ENCODE data around the gene ZNF180. TPM values are rescaled to one million over a fixed set of nuclear protein-coding genes. Genes with fewer than 3 reads are reported as not detected.
A peak's percentile ranks its signal among the peaks of the same experiment; 100 is the strongest.

ZNF180 gene
- total RNA-seq, 1 experiment from 2014 or later = 4.4 TPM

GRCh38 chr19:44532819-44533218, 32.5 kb upstream of the ZNF180 start:
- no peak for DNase-seq (ENCODE audit: unreplicated experiment)
- Mint-ChIP-seq H3K9me3 (ENCODE audit: unreplicated experiment) (peaks cover 10% of the 10 kb centered on the region), H3K36me3 (ENCODE audit: insufficient read depth, unreplicated experiment) (no peaks in the 10 kb centered on the region), H3K4me3 (ENCODE audit: unreplicated experiment) (no peak overlapping the region), H3K4me1 (ENCODE audit: insufficient read depth, unreplicated experiment) (no peaks in the 10 kb centered on the region), H3K27ac (ENCODE audit: low read depth, unreplicated experiment) (no peak overlapping the region), H3K27me3 (ENCODE audit: insufficient read depth, unreplicated experiment) (peaks cover 55% of the 10 kb centered on the region)
- intact Hi-C loops (cut with micrococcal nuclease) = no loop called here
- ChIA-PET POLR2A (no interaction called here), CTCF (interaction anchor here (0.7 kb wide), 1 partner anchor 781 kb away, joined by 3 read pairs; no protein-coding TSS in a partner anchor)
- no TSS peak for BruUV-seq (replicated peaks)
- no peak for TF ChIP-seq CTCF (IDR thresholded peaks at IDR 0.05; ENCODE audit: unreplicated experiment)

- Mint-ChIP-seq H3K9me3 (ENCODE audit: unreplicated experiment) (peaks cover 13% of the 10 kb centered on the region), H3K36me3 (ENCODE audit: insufficient read depth, unreplicated experiment) (no peaks in the 10 kb centered on the region), H3K4me3 (ENCODE audit: unreplicated experiment) (no peak overlapping the region), H3K27me3 (ENCODE audit: insufficient read depth, unreplicated experiment) (peaks cover 59% of the 10 kb centered on the region), H3K27ac (ENCODE audit: low read depth, unreplicated experiment) (no peak overlapping the region), H3K4me1 (ENCODE audit: insufficient read depth, unreplicated experiment) (no peaks in the 10 kb centered on the region)
- DNase-seq (ENCODE audit: unreplicated experiment) = peak; percentile 24
- TF ChIP-seq CTCF (IDR thresholded peaks at IDR 0.05; ENCODE audit: unreplicated experiment) = no peak
- ChIA-PET POLR2A (interaction anchor here (0.7 kb wide), 1 partner anchor 65 kb away, joined by 3 read pairs; no protein-coding TSS in a partner anchor), CTCF (interaction anchor here (1.1 to 1.4 kb wide), 2 partner anchors 14 to 53 kb away, joined by 3 to 5 read pairs; no protein-coding TSS in a partner anchor)
- no TSS peak for BruUV-seq (replicated peaks)
- intact Hi-C loops (cut with micrococcal nuclease) = no loop called here
Observed at GRCh38 chr19:44530777-44531176, 30.5 kb upstream of the ZNF180 start.

GRCh38 chr19:44529536-44529935, 29.2 kb upstream of the ZNF180 start, which contains the start of gene CEACAM20:
CEACAM20 (minus strand) TSS chr19:44529675; CDS start chr19:44529509, 166 bp downstream.
- Mint-ChIP-seq H3K27ac (ENCODE audit: low read depth, unreplicated experiment) (no peak within 1 kb of the TSS), H3K36me3 (ENCODE audit: insufficient read depth, unreplicated experiment) (no peaks in the 10 kb centered on the region), H3K4me3 (ENCODE audit: unreplicated experiment) (no peak within 1 kb of the TSS), H3K27me3 (ENCODE audit: insufficient read depth, unreplicated experiment) (peaks cover 47% of the 10 kb centered on the region), H3K4me1 (ENCODE audit: insufficient read depth, unreplicated experiment) (no peaks in the 10 kb centered on the region), H3K9me3 (ENCODE audit: unreplicated experiment) (peaks cover 13% of the 10 kb centered on the region)
- BruUV-seq (replicated peaks) = no TSS peak
- ChIA-PET POLR2A (no interaction called here), CTCF (interaction anchor here (0.6 to 1.4 kb wide), 4 partner anchors 13 to 624 kb away, joined by 3 to 5 read pairs (median 4); no protein-coding TSS in a partner anchor)
- no peak for TF ChIP-seq CTCF (IDR thresholded peaks at IDR 0.05; ENCODE audit: unreplicated experiment)
- no peak for DNase-seq (ENCODE audit: unreplicated experiment)
- intact Hi-C loops (cut with micrococcal nuclease) = no loop called here

- no peaks in the 10 kb centered on the region for H3K36me3 Mint-ChIP-seq (ENCODE audit: insufficient read depth, unreplicated experiment)
- H3K9me3 Mint-ChIP-seq (ENCODE audit: unreplicated experiment) = peaks cover 13% of the 10 kb centered on the region
- ChIA-PET CTCF (no interaction called here), POLR2A (no interaction called here)
- H3K4me3 Mint-ChIP-seq (ENCODE audit: unreplicated experiment) = no peak overlapping the region
- no peaks in the 10 kb centered on the region for H3K4me1 Mint-ChIP-seq (ENCODE audit: insufficient read depth, unreplicated experiment)
- TF ChIP-seq CTCF (IDR thresholded peaks at IDR 0.05; ENCODE audit: unreplicated experiment) = no peak
- intact Hi-C loops (cut with micrococcal nuclease) = no loop called here
- no peak for DNase-seq (ENCODE audit: unreplicated experiment)
- peaks cover 42% of the 10 kb centered on the region for H3K27me3 Mint-ChIP-seq (ENCODE audit: insufficient read depth, unreplicated experiment)
- no peak overlapping the region for H3K27ac Mint-ChIP-seq (ENCODE audit: low read depth, unreplicated experiment)
- no TSS peak for BruUV-seq (replicated peaks)
Observed at GRCh38 chr19:44527554-44527953, 27.2 kb upstream of the ZNF180 start.

All from MCF 10A (cell line).